GM19193 (cell line): ENCODE results near the gene GNLY.

Source experiments
- POLR2A ChIP-seq: IDR thresholded peaks from 4 replicates; pipeline ENCODE4 v1.6.1; 2011; ENCODE audit not compliant: insufficient read depth, insufficient read length; ENCODE audit errors: extremely low read depth

Gene GNLY

GRCh38 chr2:85724731-85725181, 30.6 kb downstream of the GNLY start:
- no peak for TF ChIP-seq POLR2A

GRCh38 chr2:85725451-85725850, 31.3 kb downstream of the GNLY start:
- TF ChIP-seq POLR2A = no peak

DNA sequence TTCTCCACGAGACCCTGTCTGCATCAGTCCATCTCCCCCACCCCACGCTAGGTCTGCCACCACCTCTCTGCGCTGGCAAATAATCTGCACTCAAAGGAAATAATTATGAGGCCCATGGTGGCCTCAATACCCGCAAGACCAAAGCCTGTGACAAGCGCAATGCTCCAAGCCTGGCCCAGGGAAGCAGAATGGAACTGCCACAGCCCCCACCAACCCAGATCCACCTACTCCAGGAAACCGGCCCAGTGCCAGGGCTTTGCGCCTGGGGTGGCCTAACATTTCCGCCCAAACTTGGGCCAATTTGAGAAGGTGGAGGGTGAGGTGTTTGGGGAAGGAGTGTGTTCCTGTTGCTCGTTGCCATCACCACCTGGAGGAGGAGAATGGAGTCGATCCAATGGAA, 33.6 kb downstream of the GNLY start:
- TF ChIP-seq POLR2A = no peak

GRCh38 chr2:85728342-85728741, 34.2 kb downstream of the GNLY start:
- TF ChIP-seq POLR2A = no peak

DNA sequence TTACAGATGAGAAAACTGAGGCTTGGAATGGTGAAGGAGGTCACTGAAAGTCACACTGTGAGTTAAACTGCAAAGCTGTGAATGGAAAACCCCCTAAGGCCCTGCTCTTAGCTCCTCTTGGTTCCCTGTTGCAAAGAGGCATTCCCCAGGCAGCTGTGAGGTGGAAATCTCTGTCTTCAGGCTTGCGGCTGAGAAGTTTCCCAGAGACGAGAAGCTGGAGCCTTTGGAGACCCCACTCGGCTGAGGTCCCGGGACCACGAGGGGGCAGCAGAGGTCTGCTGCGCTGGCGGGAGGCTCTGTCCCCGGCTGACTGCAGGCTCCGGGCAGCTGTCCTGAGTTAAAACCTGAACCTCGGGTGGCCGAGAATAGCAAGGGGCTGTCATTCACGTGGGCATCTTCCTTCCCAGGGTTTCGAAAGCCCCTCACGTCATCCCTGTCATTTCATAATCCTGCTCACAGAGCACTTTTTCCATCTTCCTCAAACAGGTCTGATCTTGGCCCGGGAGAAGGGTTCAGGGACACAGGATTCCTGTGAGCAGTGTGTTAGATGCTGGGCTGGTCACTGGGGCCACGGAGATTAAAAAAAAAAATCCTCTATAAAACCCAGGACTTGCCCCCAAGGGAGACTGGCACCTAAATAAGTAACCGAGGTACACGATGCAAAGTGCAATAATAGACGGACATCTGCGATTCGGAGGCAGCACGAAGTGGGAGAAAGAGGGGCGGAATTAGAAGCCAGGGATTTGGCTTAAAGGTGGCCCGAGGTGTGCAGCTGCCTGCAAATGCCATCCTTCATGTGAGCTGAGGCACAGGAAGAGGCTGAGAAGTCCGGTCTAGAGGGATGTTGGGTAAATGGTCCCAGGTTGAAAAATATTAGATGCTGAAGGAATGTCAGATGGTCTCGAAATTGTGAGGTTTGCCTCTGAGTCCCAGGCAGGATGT, 35.0 kb downstream of the GNLY start:
- TF ChIP-seq POLR2A = no peak

DNA sequence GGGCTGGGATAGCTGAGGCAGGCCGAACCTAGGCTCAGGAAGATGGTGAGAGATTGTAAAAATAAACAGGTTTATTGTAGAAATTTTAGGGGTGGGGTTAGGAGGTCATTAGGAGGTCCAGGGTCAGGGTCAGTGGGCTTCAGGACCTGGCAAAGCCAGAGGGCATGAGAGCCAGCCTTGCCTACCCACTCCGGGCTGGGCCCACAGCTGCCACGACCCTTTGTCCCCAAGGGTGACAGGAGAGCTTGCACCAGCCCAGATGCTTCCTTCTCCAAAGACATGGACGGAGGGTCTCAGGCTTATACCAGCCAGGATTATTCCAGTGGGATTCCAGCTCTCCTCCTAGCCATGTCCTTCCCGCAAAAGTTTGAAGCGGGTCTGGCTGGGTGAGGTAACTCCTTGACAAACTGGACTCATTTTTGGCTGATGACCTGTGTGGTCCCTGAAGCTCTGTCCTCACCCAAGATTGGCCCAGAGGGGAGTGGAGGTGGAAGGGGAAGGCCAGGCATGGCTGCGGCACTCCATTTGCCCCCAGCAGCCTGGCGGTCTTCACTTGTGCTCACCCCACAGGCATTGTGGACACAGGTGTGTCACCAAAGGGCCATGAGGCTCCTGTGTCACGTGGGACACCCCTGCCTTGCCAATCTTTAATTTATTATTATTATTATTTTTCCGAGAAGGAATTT, 35.8 kb downstream of the GNLY start:
- no peak for TF ChIP-seq POLR2A

DNA sequence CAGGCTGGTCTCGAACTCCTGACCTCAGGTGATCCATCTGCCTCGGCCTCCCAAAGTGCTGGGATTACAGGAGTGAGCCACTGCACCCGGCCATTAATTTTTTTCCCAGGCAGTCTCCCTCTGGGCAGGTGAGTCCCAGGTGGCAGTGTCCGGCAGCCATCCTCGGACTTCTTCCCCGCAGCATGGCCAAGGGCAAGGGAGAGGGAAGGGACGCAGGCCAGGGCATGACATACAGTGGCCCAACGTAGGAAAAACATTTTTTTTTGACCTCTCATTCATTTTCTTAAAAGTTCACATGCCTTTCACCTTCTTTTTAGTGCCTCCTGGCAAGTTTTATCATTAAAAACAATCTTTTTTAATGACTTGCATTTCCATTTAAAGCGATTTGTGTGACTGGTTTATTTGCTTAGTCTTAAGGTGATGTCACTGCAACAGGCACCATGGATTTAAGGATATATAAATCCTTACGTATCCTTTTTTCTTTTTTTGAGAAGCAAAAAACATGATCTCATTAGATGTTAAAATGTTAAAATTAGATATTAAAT, 36.6 kb downstream of the GNLY start:
- no peak for TF ChIP-seq POLR2A

DNA sequence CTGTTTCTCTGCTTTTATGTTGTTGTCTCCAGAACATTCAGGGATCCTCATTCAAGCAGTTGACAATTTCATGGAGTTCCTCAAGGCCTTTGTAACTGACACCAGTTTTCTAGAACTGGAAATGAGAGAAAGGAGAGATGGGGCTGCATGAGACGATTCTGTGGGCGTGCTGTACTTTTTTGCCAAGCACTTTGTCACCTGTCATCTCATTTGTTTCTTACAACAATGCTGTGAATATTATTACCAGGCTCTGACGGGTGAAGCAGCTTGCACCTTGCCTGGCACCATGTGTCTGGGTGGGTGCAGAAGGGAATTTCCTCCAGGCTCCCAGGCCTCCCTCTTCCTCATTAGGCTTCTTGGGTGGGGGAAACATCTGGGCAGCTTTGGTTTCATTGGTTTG, 37.4 kb downstream of the GNLY start:
- TF ChIP-seq POLR2A = no peak

- TF ChIP-seq POLR2A = no peak
Measured at GRCh38 chr2:85732467-85733120, 38.4 kb downstream of the GNLY start.

GRCh38 chr2:85733121-85733960, 39.2 kb downstream of the GNLY start:
- no peak for TF ChIP-seq POLR2A

- TF ChIP-seq POLR2A = no peak
Measured at GRCh38 chr2:85734015-85734414, 39.9 kb downstream of the GNLY start.

DNA sequence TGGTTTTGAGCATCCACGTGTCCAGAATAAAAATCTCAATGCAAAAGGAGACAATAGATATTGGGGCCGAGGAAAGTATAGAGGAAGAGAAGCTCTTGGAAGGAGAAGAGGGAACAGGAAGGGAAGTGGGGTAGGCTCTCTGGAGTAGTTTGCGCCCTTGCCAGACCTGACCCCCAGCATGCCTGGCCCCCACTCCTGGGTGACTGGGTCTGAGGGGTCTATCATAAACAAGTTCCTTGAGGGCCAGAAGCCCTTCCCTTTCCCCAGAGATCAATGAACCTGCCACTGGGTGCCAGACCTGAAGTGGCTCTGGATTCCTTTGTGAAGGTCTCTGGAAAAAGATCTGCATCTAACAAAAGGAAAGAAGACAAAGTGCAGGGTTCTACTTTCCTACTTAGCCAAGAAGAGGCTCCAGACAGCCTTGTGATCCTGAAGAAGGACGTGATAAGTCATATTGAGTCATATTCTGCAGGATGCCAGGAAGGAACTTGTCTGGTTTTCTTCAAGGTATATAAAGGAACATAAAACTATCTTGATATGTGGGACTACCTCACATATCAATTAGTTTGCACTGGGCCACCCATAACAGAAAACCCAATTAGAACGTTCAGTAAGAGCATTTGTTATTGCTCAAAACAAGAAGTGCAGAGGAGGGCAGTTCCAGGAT, 40.9 kb downstream of the GNLY start:
- TF ChIP-seq POLR2A = no peak

GRCh38 chr2:85735691-85736090, 41.5 kb downstream of the GNLY start:
- TF ChIP-seq POLR2A = no peak
